WI38 (cell line): Measurements from ENCODE around the gene TP53.

Source experiments
- H3K4me3 ChIP-seq: 2 replicates; pipeline ENCODE4 v1.5.1; 2011; ENCODE audit warnings: low read depth, mild to moderate bottlenecking, control low read depth, low read length
- TF ChIP-seq, protein P1 (sequence below): IDR thresholded peaks from 2 replicates; pipeline ENCODE4 v1.5.1; 2012; ENCODE audit warnings: low read depth, mild to moderate bottlenecking, control low read depth, low read length

TP53 gene

DNA sequence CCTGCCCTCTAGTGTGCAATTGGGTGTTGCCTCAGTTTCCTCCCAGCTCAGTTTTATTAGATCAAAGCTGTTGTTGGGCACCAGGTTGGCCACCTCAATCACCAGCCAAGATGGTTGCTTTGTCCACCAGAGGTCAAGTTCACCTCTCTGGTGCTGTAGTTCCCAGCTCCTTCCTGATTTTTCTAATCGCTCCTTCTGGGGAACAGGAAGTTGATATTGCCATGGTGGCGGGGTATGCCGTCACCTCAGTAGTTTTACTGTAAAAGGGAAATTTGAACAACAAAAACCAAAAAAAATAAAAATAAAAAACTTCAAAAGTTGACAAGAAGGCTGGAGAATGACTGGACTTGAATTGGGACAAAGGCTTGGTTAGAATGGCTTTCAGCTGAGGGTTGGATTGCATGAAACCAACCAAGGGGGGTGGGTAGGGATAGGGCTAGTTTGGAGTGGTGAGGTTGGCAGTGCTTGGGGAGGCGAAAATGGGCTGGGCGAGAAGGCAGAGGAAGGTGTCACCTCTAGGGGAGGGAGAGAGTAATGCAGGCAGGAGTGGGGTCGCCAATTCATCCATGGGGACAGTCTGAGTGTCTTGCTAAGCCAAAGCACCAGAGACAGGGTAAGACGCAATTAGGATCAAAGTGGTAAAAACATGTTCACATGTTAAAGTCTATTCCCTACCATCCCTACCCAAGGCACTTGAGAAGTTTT lies 23.9 kb upstream of the TP53 start:
- H3K4me3 ChIP-seq: no peak overlapping the region
- TF ChIP-seq, protein P1, sequence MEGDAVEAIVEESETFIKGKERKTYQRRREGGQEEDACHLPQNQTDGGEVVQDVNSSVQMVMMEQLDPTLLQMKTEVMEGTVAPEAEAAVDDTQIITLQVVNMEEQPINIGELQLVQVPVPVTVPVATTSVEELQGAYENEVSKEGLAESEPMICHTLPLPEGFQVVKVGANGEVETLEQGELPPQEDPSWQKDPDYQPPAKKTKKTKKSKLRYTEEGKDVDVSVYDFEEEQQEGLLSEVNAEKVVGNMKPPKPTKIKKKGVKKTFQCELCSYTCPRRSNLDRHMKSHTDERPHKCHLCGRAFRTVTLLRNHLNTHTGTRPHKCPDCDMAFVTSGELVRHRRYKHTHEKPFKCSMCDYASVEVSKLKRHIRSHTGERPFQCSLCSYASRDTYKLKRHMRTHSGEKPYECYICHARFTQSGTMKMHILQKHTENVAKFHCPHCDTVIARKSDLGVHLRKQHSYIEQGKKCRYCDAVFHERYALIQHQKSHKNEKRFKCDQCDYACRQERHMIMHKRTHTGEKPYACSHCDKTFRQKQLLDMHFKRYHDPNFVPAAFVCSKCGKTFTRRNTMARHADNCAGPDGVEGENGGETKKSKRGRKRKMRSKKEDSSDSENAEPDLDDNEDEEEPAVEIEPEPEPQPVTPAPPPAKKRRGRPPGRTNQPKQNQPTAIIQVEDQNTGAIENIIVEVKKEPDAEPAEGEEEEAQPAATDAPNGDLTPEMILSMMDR: peak; percentile 9; the same call in 1 of the 2 replicates

DNA sequence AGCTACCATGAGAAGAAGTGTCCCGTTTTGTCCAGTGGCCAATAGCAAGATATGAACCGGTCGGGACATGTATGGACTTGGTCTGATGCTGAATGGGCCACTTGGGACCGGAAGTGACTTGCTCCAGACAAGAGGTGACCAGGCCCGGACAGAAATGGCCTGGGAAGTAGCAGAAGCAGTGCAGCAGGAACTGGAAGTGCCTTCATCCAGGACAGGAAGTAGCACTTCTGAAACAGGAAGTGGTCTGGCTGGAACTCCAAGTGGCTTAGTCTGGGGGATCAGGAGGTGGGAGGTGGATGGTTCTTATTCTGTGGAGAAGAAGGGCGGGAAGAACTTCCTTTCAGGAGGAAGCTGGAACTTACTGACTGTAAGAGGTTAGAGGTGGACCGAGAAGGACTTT lies 23.0 kb upstream of the TP53 start:
- H3K4me3 ChIP-seq: no peak overlapping the region
- TF ChIP-seq, protein P1: no peak

DNA sequence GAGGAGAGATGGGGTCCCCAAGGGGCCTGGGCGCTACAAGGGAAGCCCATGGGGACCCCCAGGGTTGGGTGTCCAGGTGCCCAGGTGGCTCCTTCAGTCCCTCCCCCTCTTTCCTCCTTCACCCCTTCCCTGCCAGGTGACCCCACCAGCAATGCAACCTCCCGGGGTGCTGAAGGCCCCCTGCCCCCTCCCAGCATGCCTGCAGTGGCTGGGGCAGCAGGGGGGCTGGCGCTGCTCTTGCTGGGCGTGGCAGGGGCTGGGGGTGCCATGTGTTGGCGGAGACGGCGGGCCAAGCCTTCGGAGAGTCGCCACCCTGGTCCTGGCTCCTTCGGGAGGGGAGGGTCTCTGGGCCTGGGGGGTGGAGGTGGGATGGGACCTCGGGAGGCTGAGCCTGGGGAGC lies 21.7 kb upstream of the TP53 start:
- H3K4me3 ChIP-seq: no peak overlapping the region
- TF ChIP-seq, protein P1: no peak

DNA sequence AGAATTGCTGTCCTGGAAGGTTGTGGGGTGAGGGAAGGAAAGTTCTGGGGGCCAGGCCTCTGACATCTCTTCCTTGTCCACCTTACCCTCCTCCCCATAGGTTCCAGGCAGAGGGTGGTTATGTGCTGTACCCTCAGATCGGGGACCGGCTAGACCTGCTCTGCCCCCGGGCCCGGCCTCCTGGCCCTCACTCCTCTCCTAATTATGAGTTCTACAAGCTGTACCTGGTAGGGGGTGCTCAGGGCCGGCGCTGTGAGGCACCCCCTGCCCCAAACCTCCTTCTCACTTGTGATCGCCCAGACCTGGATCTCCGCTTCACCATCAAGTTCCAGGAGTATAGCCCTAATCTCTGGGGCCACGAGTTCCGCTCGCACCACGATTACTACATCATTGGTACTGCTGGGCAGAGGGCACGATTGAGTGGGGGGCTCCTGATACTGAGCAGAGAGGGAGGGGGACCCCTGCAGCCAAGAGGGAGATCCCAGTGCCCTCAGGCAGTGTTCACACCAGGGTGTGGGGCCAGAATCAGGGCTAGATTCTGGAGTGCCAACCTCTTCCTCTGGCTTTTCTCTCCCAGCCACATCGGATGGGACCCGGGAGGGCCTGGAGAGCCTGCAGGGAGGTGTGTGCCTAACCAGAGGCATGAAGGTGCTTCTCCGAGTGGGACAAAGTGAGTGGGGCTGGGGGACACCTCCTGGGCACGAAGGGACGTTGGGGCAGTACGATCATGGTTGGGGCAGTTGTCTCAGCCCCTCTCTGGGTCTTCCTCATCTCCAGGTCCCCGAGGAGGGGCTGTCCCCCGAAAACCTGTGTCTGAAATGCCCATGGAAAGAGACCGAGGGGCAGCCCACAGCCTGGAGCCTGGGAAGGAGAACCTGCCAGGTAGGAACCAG lies 20.8 kb upstream of the TP53 start:
- TF ChIP-seq, protein P1: no peak
- no peak overlapping the region for H3K4me3 ChIP-seq

DNA sequence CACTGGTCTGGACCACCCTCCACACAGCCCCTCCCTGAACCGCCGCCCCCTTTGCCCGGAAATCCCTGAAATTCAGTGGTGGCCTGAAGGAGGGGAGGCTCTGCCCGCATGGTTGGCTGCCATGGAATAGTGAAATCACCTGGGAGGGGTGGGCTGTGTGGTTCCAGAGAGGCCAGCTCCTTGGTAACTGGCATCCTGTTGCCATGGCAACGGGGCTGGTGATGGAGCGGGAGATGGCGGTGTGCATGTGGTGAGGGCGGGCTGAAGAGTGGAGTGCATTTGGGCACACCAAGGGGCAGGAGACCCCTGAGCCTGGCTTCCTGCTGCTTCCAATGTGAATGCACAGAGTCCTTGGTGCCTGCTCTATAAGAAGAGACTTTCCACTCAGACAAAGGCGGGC lies 20.2 kb upstream of the TP53 start:
- H3K4me3 ChIP-seq: no peak overlapping the region
- TF ChIP-seq, protein P1: no peak

DNA sequence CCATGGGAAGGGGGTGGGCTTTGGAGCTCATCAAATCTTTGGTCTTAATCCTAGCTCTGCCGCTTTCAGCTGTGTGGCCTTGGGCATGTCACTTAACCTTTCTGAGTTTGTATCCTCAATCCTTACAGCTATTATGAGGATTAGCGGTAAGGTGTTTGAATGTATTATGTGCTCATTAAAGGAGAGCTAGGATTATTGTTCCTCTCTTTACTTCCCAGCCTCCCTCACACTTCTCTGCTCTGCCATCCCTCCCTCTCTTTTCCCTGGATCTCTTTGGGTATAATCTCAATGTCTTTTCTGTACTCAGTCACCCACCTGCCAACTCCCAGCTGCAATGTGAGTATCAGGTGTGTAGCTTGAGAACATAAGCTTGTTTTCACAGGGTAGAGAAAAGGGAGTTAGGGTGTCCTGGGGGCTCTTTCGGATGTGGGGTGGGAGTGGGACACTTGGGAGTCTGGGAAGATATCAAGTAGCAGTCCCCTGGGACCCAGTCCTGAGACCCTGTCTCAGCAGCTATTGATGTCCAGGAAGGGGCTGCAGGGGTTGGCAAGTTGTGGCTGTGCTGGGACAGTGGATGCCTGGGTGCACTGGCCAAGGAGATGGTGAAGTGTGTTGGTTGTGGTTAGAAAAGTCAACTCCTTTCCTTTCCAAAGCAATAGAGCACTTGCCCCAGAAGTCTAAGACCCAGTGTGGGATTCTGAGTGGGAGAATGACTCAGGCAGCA lies 19.5 kb upstream of the TP53 start:
- TF ChIP-seq, protein P1: no peak
- H3K4me3 ChIP-seq: no peak overlapping the region
